AG04450 (cell line): ENCODE results near the gene SBSN. TPM values are rescaled to one million over a fixed set of nuclear protein-coding genes. Genes with fewer than 3 reads are reported as not detected.

Experiments
- CTCF ChIA-PET: fragments of 300-600, 350-600 bp; formaldehyde crosslinking; extraction: SDS; loops from one replicate; lab custom pipeline; 2022; ENCODE audit warnings: antibody characterized with exemption, inconsistent platforms; lab: Charles Lee
- POLR2A ChIA-PET: fragments of 350-600 bp; formaldehyde crosslinking; extraction: SDS; loops from one replicate; lab custom pipeline; 2021; ENCODE audit warnings: antibody characterized with exemption, inconsistent platforms; lab: Yijun Ruan, JAX
- DNase-seq: peaks from one replicate; pipeline ENCODE4 v3.0.0-alpha.2; 2011; ENCODE audit warnings: low read depth, low spot score
- H3K27ac ChIP-seq: one replicate; pipeline ENCODE4 v1.5.1; 2012; ENCODE audit warnings: low read depth, low read length, control low read depth
- H3K27me3 ChIP-seq: one replicate; pipeline ENCODE4 v1.6.0; 2012; ENCODE audit warnings: low read length; ENCODE audit not compliant: control insufficient read depth, insufficient read depth
- H3K4me3 ChIP-seq: 2 replicates; pipeline ENCODE4 v1.5.1; 2011; ENCODE audit warnings: mild to moderate bottlenecking, low read depth, low read length, control low read depth
- H3K9me3 ChIP-seq: 2 replicates; pipeline ENCODE4 v1.5.1; 2012; ENCODE audit warnings: low read length; ENCODE audit not compliant: control insufficient read depth, insufficient read depth
- polyA minus RNA-seq: library from RNA; depleted of rRNA, polyadenylated mRNA; stranded (reverse); fragments of >200 nt; gene quantifications from 2 replicates; pipeline ENCODE4 v1.2.3, GENCODE V29; 2011; rRNA and poly(A)+ RNA removed
- polyA plus RNA-seq: library from polyadenylated mRNA; depleted of rRNA; stranded (reverse); fragments of >200 nt; gene quantifications from 2 replicates; pipeline ENCODE4 v1.2.3, GENCODE V29; 2011; rRNA removed
- TF ChIP-seq, protein P1 (sequence below): IDR thresholded peaks from 2 replicates; pipeline ENCODE4 v1.5.1; 2011; ENCODE audit warnings: low read depth, low read length, control low read depth, inconsistent platforms

SBSN gene, protein sequence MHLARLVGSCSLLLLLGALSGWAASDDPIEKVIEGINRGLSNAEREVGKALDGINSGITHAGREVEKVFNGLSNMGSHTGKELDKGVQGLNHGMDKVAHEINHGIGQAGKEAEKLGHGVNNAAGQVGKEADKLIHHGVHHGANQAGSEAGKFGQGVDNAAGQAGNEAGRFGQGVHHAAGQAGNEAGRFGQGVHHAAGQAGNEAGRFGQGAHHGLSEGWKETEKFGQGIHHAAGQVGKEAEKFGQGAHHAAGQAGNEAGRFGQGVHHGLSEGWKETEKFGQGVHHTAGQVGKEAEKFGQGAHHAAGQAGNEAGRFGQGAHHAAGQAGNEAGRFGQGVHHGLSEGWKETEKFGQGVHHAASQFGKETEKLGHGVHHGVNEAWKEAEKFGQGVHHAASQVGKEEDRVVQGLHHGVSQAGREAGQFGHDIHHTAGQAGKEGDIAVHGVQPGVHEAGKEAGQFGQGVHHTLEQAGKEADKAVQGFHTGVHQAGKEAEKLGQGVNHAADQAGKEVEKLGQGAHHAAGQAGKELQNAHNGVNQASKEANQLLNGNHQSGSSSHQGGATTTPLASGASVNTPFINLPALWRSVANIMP
- 1.8 and 2.1 TPM in 2 replicates for polyA plus RNA-seq
- polyA minus RNA-seq = 0.30 and 1.1 TPM in 2 replicates

DNA sequence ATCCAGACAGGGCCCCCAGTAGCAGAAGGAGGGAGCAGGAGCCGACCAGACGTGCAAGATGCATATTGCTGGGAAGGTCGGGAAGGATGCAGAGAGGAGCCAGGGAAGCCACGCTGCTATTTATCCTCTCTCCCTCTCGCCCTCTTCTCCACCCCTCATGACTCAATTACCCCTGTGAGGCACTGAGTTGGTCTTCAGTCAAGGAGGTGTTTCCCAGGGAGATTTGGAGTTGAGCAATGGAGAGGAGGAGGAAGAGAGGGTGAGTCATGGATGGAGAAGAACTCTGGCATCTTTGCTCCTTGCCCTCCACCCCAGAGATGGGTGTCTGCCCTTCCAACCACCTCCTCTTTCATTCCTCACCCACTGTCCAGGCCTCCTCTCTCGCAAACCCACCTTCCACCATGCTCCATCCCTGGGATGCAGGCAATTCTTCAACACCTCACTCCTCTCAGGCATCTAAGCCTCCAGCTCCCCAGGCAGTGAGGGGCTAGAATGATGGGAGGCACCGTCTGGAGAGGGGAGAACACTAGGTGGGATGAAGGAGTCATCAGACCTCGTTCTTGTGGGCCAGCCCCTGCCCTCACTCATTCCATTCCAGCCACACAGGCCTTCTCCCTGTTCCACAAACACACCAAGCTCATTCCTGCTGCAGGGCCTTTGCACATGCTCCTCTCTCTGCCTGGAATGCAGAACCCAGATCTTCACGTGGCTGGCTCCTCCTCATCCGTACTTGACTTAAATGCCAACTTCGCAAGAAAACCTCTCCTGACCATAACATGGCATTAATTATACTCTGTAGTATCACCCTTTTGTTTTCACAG, at the start of gene SBSN:
TSS of gene SBSN (minus strand) at position 94 of the 821 bp plus-strand sequence. CDS start at position 64, 30 bp downstream.
- POLR2A ChIA-PET = no interaction called here
- CTCF ChIA-PET = interaction anchor here (1.0 kb wide), 1 partner anchor 18 kb away, joined by 3 read pairs; no protein-coding TSS in a partner anchor

DNA sequence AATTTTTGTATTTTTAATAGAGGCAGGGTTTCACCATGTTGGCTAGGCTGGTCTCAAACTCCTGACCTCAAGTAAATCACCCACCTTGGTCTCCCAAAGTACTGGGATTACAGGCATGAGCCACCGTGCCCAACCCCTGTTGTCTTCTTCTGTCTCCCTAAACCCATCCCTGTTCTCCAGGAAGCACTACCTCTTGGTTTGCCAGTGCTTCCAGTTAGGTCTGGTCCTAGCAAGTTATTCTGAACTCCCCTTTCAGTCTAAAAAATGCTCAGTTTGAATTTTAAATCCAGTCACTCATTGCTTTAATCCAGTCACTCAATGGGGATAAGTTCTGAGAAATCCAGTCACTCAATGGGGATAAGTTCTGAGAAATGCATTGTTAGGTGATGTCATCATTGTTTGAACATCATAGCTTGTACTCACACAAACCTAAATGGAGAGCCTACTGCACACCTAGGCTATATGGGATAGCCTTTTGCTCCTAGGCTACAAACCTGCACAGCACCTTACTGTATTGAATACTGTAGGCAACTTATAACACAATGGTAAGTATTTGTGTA, 43.4 kb upstream of the SBSN start:
- Histone ChIP-seq H3K27ac (no peak overlapping the region), H3K9me3 (peaks cover 7% of the 10 kb centered on the region; the same call in 1 of the 2 replicates), H3K4me3 (no peak overlapping the region), H3K27me3 (peaks cover 6% of the 10 kb centered on the region)
- CTCF ChIA-PET = no interaction called here
- TF ChIP-seq, protein P1, sequence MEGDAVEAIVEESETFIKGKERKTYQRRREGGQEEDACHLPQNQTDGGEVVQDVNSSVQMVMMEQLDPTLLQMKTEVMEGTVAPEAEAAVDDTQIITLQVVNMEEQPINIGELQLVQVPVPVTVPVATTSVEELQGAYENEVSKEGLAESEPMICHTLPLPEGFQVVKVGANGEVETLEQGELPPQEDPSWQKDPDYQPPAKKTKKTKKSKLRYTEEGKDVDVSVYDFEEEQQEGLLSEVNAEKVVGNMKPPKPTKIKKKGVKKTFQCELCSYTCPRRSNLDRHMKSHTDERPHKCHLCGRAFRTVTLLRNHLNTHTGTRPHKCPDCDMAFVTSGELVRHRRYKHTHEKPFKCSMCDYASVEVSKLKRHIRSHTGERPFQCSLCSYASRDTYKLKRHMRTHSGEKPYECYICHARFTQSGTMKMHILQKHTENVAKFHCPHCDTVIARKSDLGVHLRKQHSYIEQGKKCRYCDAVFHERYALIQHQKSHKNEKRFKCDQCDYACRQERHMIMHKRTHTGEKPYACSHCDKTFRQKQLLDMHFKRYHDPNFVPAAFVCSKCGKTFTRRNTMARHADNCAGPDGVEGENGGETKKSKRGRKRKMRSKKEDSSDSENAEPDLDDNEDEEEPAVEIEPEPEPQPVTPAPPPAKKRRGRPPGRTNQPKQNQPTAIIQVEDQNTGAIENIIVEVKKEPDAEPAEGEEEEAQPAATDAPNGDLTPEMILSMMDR = no peak
- DNase-seq = no peak
- POLR2A ChIA-PET = no interaction called here

More for the DNA sequence above, at the start of gene SBSN:
- no peak for DNase-seq
- H3K27me3 ChIP-seq = peaks cover 9% of the 10 kb centered on the region
- TF ChIP-seq, protein P1 = no peak
- no peak within 1 kb of the TSS for H3K27ac ChIP-seq
- H3K4me3 ChIP-seq = no peak within 1 kb of the TSS
- H3K9me3 ChIP-seq = peaks cover 4% of the 10 kb centered on the region; the same call in 1 of the 2 replicates

GRCh38 chr19:35569281-35569781, 41.2 kb upstream of the SBSN start:
- Histone ChIP-seq H3K4me3 (no peak overlapping the region), H3K27ac (no peak overlapping the region), H3K9me3 (no peaks in the 10 kb centered on the region), H3K27me3 (peaks cover 9% of the 10 kb centered on the region)
- POLR2A ChIA-PET = no interaction called here
- CTCF ChIA-PET = no interaction called here
- TF ChIP-seq, protein P1 = no peak
- no peak for DNase-seq

DNA sequence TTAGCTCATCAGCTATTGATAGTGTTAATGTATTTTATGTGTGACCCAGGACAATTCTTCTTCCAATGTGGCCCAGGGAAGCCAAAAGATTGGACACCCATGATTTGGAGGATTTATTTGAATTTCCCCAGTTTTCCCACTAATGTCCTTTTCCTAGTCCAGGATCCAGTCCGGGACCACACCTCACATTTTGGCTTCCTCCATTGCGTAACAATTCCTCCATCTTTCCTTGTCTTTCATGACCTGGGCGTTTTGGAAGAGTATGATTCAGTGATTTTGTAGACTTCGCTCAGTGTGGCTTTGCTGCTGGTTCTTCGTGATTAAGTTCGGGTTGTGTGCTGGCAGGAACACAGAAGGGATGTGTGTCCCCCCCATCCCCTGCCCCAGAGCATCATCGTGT, 38.6 kb upstream of the SBSN start:
- H3K4me3 ChIP-seq = no peak overlapping the region
- ChIA-PET POLR2A (no interaction called here), CTCF (interaction anchor here (0.6 kb wide), 1 partner anchor 17 kb away, joined by 3 read pairs; no protein-coding TSS in a partner anchor)
- H3K27me3 ChIP-seq = peaks cover 14% of the 10 kb centered on the region
- DNase-seq = no peak
- no peaks in the 10 kb centered on the region for H3K9me3 ChIP-seq
- TF ChIP-seq, protein P1 = no peak
- no peak overlapping the region for H3K27ac ChIP-seq
